ENCODE data around the gene BAK1.
"Not testable (repeated sequence)": the region's sequence is repeated elsewhere in the genome, so short reads cannot be mapped to it uniquely, and the experiment has no call there.

BAK1 gene

GRCh38 chr6:33551538-33551937 is 28.5 kb downstream of the BAK1 start:
- DNase-seq (ENCODE audit: low spot score), result no peak

GRCh38 chr6:33549896-33550295 is 30.2 kb downstream of the BAK1 start:
- no peak for DNase-seq (ENCODE audit: low spot score)

- no peak for DNase-seq (ENCODE audit: low spot score)
Measured at GRCh38 chr6:33549196-33549595, 30.9 kb downstream of the BAK1 start.

- no peak for DNase-seq (ENCODE audit: low spot score)
Measured at GRCh38 chr6:33547499-33547898, 32.6 kb downstream of the BAK1 start.

GRCh38 chr6:33546766-33547165 is 33.3 kb downstream of the BAK1 start:
- no peak for DNase-seq (ENCODE audit: low spot score)

DNA sequence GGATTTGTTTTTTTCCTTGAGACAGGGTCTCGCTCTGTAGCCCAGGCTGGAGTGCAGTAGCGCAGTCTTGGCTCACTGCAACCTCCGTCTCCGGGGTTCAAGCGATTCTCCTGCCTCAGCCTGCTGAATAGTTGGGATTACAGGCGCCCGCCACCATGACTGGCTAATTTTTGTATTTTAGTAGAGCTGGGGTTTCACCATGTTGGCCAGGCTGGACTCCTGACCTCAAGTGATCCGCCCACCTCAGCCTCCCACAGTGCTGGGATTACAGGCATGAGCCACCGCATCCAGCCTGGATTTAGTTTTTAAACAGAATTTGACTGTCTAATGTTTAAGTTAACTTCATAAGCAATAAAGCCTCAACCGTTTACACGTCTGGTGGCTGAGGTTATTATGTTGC is 34.8 kb downstream of the BAK1 start:
- DNase-seq (ENCODE audit: low spot score), result not testable (repeated sequence)

- no peak for DNase-seq (ENCODE audit: low spot score)
Measured at GRCh38 chr6:33543116-33543515, 37.0 kb downstream of the BAK1 start.

- no peak for DNase-seq (ENCODE audit: low spot score)
Measured at GRCh38 chr6:33540768-33541167, 39.3 kb downstream of the BAK1 start.

DNA sequence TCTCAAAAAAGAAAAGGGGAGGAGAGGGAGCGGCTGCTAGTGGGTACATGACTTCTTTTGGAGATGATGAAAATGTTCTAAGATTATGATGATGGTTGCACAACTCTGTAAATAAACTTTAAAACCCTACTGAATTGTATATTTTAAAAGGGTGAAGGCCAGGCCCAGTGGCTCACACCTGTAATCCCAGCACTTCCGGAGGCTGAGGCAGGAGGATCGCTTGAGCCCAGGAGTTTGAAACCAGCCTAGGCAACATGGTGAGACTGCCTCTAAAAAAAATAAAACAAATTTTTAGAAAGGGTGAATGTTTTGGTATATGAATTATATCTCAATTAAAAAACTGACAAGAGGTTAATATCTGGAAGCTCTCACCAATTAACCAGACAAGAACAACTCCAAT is 45.4 kb downstream of the BAK1 start:
- no peak for DNase-seq (ENCODE audit: low spot score)

GRCh38 chr6:33533163-33533869 is 46.8 kb downstream of the BAK1 start:
- DNase-seq (ENCODE audit: low spot score), result not testable (repeated sequence)

GRCh38 chr6:33532431-33532830 is 47.6 kb downstream of the BAK1 start:
- DNase-seq (ENCODE audit: low spot score), result not testable (repeated sequence)

GRCh38 chr6:33530617-33531016 is 49.5 kb downstream of the BAK1 start:
- not testable (repeated sequence) for DNase-seq (ENCODE audit: low spot score)
